Kidney epithelial cell (primary cell): ENCODE data around the gene NRAP. TPM values are rescaled to one million over a fixed set of nuclear protein-coding genes. Genes with fewer than 3 reads are reported as not detected.

ENCODE experiments used
- DNase-seq: peaks from one replicate; pipeline ENCODE4 v3.0.0-alpha.2; 2010; ENCODE audit warnings: low read depth
- H3K27me3 ChIP-seq: 2 replicates; pipeline ENCODE4 v1.6.0; 2011; ENCODE audit warnings: low read length; ENCODE audit not compliant: control insufficient read depth, insufficient read depth
- H3K36me3 ChIP-seq: 2 replicates; pipeline ENCODE4 v1.5.1; 2011; ENCODE audit warnings: low read length; ENCODE audit not compliant: control insufficient read depth, insufficient read depth
- H3K4me3 ChIP-seq: 2 replicates; pipeline ENCODE4 v1.5.1; 2011; ENCODE audit warnings: low read depth, mild to moderate bottlenecking, control low read depth, low read length
- CTCF ChIP-seq: IDR thresholded peaks from 2 replicates; pipeline ENCODE4 v1.5.1; 2011; ENCODE audit warnings: mild to moderate bottlenecking, moderate library complexity, low read length, control low read depth, inconsistent platforms; ENCODE audit not compliant: insufficient read depth, poor library complexity, severe bottlenecking
- total RNA-seq: library from RNA; depleted of rRNA; stranded (reverse); fragments of >200 nt; gene quantifications from 2 replicates; pipeline ENCODE4 v1.2.3, GENCODE V29; 2015

The NRAP gene
- total RNA-seq, 1 donor from 2014 or later = not detected

- no peak overlapping the region for H3K4me3 ChIP-seq
- no peak for TF ChIP-seq CTCF
- H3K36me3 ChIP-seq = no peaks in the 10 kb centered on the region
- peak; percentile 18 for DNase-seq
- no peaks in the 10 kb centered on the region for H3K27me3 ChIP-seq
These were observed 45.5 kb upstream of the NRAP start for GRCh38 chr10:113709221-113709838.

GRCh38 chr10:113708640-113709039 lies 44.8 kb upstream of the NRAP start:
- Histone ChIP-seq H3K4me3 (no peak overlapping the region), H3K36me3 (no peaks in the 10 kb centered on the region), H3K27me3 (no peaks in the 10 kb centered on the region)
- DNase-seq = no peak
- no peak for TF ChIP-seq CTCF

GRCh38 chr10:113706623-113707022 lies 42.8 kb upstream of the NRAP start:
- DNase-seq = no peak
- Histone ChIP-seq H3K27me3 (no peaks in the 10 kb centered on the region), H3K36me3 (no peaks in the 10 kb centered on the region), H3K4me3 (no peak overlapping the region)
- no peak for TF ChIP-seq CTCF

GRCh38 chr10:113705344-113705652 lies 41.5 kb upstream of the NRAP start:
- H3K36me3 ChIP-seq = no peaks in the 10 kb centered on the region
- DNase-seq = no peak
- TF ChIP-seq CTCF = no peak
- no peak overlapping the region for H3K4me3 ChIP-seq
- no peaks in the 10 kb centered on the region for H3K27me3 ChIP-seq

GRCh38 chr10:113704637-113705343 lies 40.9 kb upstream of the NRAP start:
- H3K27me3 ChIP-seq = no peaks in the 10 kb centered on the region
- no peak for DNase-seq
- no peaks in the 10 kb centered on the region for H3K36me3 ChIP-seq
- peak; percentile 65 for TF ChIP-seq CTCF
- H3K4me3 ChIP-seq = no peak overlapping the region

GRCh38 chr10:113697595-113697994 lies 33.8 kb upstream of the NRAP start:
- Histone ChIP-seq H3K27me3 (no peaks in the 10 kb centered on the region), H3K4me3 (no peak overlapping the region), H3K36me3 (peaks cover 5% of the 10 kb centered on the region)
- TF ChIP-seq CTCF = no peak
- no peak for DNase-seq
